Choroid plexus epithelial cell (primary cell): ENCODE measurements around the gene ZNF286A.
A peak's percentile ranks its signal among the peaks of the same experiment; 100 is the strongest.
"Not testable (repeated sequence)": the region's sequence is repeated elsewhere in the genome, so short reads cannot be mapped to it uniquely, and the experiment has no call there.

Experiments
- DNase-seq: peaks from one replicate; pipeline ENCODE4 v3.0.0-alpha.2; 2010; ENCODE audit warnings: low read depth
- H3K4me3 ChIP-seq: 2 replicates; pipeline ENCODE4 v1.5.1; 2011; ENCODE audit warnings: low read depth, mild to moderate bottlenecking, control low read depth, low read length, moderate library complexity
- TF ChIP-seq, protein P1 (sequence below): conservative IDR thresholded peaks from 2 replicates; pipeline ENCODE4 v1.5.1; 2011; ENCODE audit warnings: low read depth, mild to moderate bottlenecking, control low read depth, inconsistent platforms, low read length, moderate library complexity

The ZNF286A gene

DNA sequence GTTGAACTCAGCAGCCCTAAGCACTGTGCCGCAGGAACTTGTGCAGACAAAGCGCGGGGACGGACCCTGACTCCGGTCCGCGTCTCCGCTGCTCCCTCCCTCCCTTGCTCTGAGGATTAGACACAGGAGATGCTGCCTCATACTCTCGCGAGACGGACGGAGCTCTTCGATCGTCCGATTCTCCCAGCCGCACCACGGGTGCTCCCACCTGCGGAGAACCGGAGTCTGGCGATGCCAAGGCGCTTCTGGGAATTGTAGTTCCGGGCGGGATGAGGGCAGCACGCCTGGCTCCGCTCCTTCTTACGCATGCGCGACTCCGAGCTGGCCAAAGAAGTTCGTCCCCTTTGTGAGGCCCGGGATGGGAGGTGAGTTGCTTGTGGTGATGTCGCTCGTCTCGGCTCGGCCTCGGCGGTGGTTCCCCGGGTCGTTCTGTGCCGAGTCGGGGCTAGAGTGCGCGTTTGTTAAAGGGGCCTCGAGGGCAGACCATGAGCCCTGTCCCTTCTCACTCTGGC lies at the start of gene ZNF286A:
Gene ZNF286A (plus strand): TSS at position 340 of the 512 bp plus-strand sequence. CDS start 578 bp downstream, outside the sequence.
- DNase-seq = peak; percentile 99
- peak within 1 kb of the TSS; percentile 61 for H3K4me3 ChIP-seq

DNA sequence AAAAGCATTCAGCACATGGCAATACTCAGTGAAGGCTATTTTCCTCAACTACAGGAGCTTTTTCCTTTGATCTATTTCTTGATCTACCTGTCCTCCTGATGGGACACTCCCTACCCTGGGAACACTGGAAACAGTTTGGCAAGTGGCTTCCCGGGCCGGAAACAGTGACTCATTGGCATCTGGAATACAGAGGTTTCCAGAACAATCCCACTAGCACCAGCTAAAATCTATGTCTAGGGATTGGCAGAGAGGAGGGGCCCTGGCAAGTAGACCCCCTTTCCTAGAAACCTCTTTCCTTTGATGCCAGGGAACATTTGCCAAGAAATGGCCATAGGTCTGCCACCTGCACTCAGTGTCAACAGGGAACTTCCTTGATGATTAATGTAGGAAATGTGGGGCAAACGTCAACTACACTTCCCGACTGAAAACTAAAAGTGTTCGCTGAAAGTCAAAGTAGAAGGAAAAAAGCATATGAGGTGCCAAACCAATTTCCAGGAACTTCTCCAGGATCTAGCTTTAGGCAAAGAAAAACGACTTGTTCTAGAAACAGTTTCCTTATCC lies 49.6 kb upstream of the ZNF286A start:
- TF ChIP-seq, protein P1, sequence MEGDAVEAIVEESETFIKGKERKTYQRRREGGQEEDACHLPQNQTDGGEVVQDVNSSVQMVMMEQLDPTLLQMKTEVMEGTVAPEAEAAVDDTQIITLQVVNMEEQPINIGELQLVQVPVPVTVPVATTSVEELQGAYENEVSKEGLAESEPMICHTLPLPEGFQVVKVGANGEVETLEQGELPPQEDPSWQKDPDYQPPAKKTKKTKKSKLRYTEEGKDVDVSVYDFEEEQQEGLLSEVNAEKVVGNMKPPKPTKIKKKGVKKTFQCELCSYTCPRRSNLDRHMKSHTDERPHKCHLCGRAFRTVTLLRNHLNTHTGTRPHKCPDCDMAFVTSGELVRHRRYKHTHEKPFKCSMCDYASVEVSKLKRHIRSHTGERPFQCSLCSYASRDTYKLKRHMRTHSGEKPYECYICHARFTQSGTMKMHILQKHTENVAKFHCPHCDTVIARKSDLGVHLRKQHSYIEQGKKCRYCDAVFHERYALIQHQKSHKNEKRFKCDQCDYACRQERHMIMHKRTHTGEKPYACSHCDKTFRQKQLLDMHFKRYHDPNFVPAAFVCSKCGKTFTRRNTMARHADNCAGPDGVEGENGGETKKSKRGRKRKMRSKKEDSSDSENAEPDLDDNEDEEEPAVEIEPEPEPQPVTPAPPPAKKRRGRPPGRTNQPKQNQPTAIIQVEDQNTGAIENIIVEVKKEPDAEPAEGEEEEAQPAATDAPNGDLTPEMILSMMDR = no peak
- DNase-seq = peak; percentile 36
- H3K4me3 ChIP-seq = peak overlapping the region; percentile 79

- TF ChIP-seq, protein P1 = peak; percentile 22
- peak overlapping the region; percentile 79 for H3K4me3 ChIP-seq
- DNase-seq = no peak
Observed at GRCh38 chr17:15650741-15651582, 48.6 kb upstream of the ZNF286A start.

- peak overlapping the region; percentile 79 for H3K4me3 ChIP-seq
- peak; percentile 98 for DNase-seq
- TF ChIP-seq, protein P1 = no peak
Observed at GRCh38 chr17:15651583-15652110, 47.9 kb upstream of the ZNF286A start.

DNA sequence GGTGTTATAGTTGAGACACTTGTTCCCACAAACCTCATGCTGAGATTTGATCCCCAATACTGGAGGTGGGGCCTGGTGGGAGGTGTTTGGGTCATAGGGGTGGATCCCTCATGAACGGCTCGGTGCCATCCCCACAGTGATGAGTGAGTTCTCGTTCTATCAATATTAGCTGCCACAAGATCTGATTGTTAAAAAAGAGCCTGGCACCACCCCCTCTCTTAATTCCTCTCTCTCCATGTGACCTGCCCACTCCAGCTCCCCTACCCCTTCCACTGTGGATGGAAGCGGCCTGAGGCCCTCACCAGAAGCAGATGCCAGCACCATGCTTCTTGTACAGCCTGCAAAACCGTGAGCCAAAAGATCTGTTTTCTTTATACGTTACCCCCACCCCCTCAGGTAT lies 46.6 kb upstream of the ZNF286A start:
- no peak for DNase-seq
- TF ChIP-seq, protein P1 = no peak
- no peak overlapping the region for H3K4me3 ChIP-seq

DNA sequence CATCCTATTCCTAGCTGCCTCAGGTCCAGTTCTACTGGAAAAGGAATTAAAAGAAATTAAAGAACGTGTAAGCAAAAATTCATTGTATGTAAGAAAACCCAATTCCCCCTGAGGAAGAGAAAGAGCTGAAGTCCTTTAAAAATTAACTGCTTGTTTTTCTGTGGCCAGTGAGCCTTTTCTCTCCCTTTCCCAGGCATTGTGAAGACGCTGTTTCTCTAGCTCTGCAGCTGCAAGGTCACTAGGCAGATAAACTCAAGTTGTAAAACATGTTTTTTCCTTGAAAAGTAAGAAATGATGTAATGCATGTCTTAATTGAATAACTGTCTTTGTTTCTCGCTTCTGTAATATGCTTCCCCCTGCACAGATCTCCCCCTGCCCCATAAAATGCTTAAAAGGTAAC lies 45.2 kb upstream of the ZNF286A start:
- DNase-seq = peak; percentile 47
- H3K4me3 ChIP-seq = not testable (repeated sequence)

DNA sequence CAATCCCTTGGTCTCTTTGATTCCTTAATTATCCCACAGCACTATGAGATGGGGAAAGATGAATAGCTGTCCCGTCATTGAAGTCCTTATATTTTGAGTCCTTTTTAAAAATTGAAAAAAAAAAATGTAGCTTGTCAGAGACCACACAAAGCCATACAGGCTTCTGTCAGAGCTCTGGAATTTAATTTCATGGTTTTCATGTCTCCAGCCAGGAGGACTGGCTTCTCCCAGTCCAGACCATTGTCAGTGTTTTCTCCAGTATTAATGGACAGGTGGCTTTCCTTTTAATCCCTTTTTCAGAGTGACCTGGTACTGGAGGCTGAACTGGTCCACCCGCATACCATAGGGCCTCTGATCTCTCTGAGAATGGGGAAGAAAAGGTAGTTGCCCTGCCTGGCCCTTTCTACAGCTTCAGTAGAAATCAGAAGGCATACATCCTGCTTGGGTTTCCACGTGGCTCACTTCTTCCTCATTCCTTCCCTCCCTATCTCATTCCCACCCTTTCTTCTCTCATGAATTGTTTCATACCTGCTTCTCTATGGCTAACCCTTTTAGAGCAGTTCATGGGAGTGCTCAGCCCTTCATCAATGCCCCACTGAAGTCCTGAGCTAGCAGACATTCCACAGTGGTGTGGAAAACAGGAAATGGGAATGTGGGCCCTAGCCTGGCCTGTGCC lies 44.5 kb upstream of the ZNF286A start:
- TF ChIP-seq, protein P1 = no peak
- no peak for DNase-seq
- no peak overlapping the region for H3K4me3 ChIP-seq
